NCI-H2196 treated with DMSO at 0.1 percent for 48 hours (cell line): ENCODE data around the gene NKAIN2.

Experiments
- DNase-seq: peaks from one replicate; lab custom pipeline; 2025; ENCODE audit not compliant: unreplicated experiment; lab: John Stamatoyannopoulos, UW

The NKAIN2 gene

GRCh38 chr6:123806561-123806960 lies 2.9 kb downstream of the NKAIN2 start:
- DNase-seq: no peak

GRCh38 chr6:123808556-123808955 lies 4.9 kb downstream of the NKAIN2 start:
- peak; percentile 52 for DNase-seq

DNA sequence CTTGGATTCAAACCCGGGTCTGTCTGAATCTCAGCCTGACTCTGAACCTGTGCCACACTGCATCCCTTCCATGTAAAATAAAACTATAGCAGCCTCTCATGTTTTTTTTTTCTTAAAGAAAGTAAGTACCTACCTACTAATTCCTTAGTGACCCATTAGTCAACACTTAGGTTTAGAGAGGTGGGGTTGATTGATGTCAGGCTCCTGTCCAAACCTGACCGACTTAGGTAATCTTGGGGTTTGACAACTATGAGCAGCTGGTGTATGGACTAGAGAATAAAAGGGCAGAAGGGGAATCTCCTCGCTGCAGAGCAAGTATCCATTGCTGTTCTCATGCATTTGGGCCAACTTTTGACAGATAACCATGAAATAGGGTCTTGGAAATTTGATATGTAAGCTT lies 6.5 kb downstream of the NKAIN2 start:
- no peak for DNase-seq

DNA sequence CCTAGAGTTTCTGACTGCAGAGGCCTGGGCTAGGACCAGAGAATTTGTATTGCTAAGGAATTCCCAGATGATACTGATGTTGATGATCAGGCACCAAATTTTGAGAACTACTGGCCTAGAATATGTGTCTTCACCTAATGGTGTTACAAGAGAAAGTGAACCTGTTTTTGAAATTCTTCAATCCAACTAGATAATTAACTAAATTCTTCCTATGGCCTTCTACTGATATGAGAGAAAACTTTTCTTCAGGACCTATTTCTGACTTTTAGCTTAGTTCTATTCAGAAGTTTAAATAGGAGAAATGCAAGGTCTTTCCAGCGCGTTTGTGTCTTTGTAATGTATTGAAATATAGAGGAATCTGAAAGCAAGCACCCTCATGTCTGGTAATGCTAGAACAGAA lies 7.3 kb downstream of the NKAIN2 start:
- no peak for DNase-seq

DNA sequence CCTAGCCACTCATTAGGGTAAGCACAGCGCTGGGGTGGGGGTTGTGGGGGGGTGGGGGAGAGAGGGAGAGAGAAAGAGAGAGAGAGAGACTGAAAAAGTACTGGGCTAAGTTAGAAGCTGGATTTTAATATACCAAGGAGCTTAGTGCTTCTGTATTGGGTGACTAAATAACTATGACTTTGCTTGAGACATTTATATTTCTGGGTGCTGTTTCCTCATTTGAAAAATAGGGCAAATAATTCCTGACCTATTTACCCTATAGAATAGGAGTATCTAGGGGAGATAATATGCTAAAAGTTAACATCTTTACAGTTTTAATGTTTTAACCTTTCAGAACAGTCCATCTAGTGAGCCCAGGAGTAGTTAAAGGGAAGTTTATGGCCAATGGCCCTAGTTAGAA lies 7.7 kb downstream of the NKAIN2 start:
- DNase-seq: no peak

GRCh38 chr6:123812621-123813020 lies 9.0 kb downstream of the NKAIN2 start:
- DNase-seq: no peak

- no peak for DNase-seq
These were observed 17.4 kb downstream of the NKAIN2 start for GRCh38 chr6:123821112-123821511.

- DNase-seq: no peak
These were observed 25.8 kb downstream of the NKAIN2 start for GRCh38 chr6:123829302-123829953.

GRCh38 chr6:123830120-123830519 lies 26.5 kb downstream of the NKAIN2 start:
- DNase-seq: no peak

DNA sequence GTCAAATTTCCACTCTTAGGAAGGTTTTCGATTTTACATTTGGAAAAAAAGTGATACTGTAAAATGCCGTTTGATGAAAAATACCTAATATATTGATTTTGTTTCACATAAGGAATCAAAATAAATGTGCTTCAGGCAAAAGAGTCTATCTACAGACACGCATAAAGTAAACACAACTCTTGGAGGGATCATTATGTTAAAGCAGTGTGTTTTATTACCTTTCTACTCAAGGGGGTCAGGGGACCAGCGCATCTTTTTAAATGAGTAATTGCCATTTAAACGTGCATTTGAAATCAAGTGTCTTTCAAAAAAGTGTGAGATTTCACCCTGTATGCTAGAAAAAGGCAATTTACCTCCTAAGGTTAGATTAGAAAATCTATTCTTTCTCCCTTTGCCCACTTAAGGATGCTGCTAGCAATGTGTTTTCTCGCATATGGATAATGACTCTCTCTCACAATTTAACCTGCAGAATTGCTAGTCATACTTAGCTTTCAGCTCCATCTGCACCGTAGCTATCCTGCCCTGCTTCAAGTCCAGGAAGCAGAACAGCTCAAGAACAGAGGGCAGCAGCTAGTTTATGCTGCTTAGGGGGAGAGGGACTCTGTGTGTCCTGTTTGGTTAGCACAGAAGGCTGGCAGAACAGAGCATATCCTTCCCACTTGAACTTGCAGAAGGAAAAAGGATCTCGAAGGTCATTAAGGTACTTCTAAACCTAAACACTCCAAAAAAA lies 35.0 kb downstream of the NKAIN2 start:
- DNase-seq: no peak

- no peak for DNase-seq
These were observed 37.6 kb downstream of the NKAIN2 start for GRCh38 chr6:123841067-123841896.

- DNase-seq: no peak
These were observed 40.3 kb downstream of the NKAIN2 start for GRCh38 chr6:123844011-123844410.

- no peak for DNase-seq
These were observed 44.7 kb downstream of the NKAIN2 start for GRCh38 chr6:123848347-123848746.

GRCh38 chr6:123849406-123849805 lies 45.7 kb downstream of the NKAIN2 start:
- DNase-seq: no peak

DNA sequence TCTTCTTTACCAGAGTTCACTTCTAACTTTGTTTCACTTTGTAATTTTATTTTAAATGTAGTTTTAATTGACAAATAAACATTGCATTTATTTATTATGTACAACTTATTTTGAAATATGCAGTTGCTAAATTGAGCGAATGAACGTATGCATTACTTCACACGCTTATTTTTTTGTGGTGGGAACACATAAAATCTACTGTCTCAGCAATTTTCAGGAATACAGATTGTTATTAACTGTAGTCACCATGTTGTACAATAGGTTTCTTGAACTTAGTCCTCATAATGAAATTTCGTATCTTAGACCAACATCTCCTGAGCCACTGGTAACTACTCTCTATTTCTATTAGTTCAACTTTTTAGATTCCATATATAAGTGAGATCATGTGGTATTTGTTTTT lies 46.9 kb downstream of the NKAIN2 start:
- no peak for DNase-seq

- DNase-seq: no peak
These were observed 50.5 kb downstream of the NKAIN2 start for GRCh38 chr6:123854201-123854600.

DNA sequence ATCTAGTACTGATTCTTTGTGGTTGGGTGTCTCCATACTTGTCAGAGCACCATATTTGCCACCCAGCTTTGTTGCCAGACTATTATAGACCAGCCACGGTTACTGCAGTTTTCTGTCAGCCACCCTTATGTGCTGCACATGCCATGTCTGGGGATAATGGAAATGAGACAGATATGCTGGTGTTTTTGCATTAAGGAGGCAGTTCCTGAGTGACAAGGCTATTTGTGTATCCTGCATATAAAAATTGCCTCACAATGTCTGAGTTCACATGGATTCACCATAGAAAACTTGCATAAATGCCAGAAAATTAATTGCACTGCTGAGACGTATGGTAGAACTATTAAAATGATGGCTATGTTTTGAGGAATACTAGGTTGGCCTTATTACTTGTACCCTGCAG lies 51.8 kb downstream of the NKAIN2 start:
- no peak for DNase-seq

GRCh38 chr6:123859291-123859690 lies 55.6 kb downstream of the NKAIN2 start:
- no peak for DNase-seq

DNA sequence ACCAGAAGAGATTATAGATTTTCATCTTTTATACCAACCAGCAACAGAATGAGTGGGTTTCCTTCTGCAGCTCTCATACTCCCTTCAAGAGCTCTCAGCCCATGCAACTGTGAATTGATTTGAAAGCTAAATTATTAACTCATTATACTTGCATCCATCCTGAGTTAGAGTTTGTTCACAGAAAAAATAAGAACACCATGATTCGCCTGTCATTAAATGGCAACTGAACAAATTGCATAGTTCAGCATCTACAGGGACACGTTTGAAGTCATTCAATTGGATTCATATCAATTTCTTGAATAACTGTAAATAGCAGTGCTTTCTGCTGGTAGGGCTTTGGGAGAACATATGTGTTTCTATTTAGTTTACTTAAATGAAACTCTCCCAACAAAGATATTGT lies 65.7 kb downstream of the NKAIN2 start:
- DNase-seq: no peak

GRCh38 chr6:123873974-123874373 lies 70.3 kb downstream of the NKAIN2 start:
- no peak for DNase-seq

- DNase-seq: no peak
These were observed 72.1 kb downstream of the NKAIN2 start for GRCh38 chr6:123875784-123876183.

DNA sequence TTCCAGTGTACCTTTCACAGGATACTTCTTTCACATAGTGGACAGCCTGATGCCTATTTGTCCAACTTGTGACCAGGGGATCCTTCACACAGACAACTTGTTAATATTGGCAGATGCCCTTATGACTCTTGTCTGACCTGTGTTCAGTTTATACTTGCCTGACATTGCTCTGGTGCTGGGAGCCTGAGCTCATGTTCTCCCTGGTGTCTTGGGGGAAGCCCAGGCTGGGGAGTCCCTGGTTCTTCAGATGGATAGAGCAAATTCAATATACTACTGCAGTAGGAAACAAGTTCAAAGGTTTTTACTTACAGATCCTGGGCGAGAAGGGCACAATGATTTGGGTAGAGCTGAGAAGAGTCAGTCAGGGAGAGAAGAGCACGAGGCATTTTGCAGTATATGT lies 76.1 kb downstream of the NKAIN2 start:
- DNase-seq: no peak
